Fibroblast of lung (primary cell): ENCODE measurements around the gene MUC3A. TPM values are rescaled to one million over a fixed set of nuclear protein-coding genes. Genes with fewer than 3 reads are reported as not detected.
"Not testable (repeated sequence)": the region's sequence is repeated elsewhere in the genome, so short reads cannot be mapped to it uniquely, and the experiment has no call there.

Experiments
- DNase-seq, 2 donors: peaks; one replicate each; pipeline versions ENCODE4 v3.0.0 to v3.0.0-alpha.2; 2010; ENCODE audit warnings: low read depth in 2 of 2
- H2AFZ ChIP-seq: 2 replicates; pipeline ENCODE4 v1.5.1; 2012; ENCODE audit warnings: low read length, control low read depth, inconsistent platforms
- H3K27ac ChIP-seq: 2 replicates; pipeline ENCODE4 v1.5.1; 2011; ENCODE audit warnings: low read length, control low read depth; ENCODE audit not compliant: insufficient read depth
- H3K27me3 ChIP-seq: 2 replicates; pipeline ENCODE4 v1.5.1; 2011; ENCODE audit warnings: mild to moderate bottlenecking, low read length; ENCODE audit not compliant: control insufficient read depth, insufficient read depth
- H3K36me3 ChIP-seq: 2 replicates; pipeline ENCODE4 v1.5.1; 2011; ENCODE audit warnings: low read length; ENCODE audit not compliant: control insufficient read depth, insufficient read depth
- H3K4me1 ChIP-seq: 2 replicates; pipeline ENCODE4 v1.5.1; 2011; ENCODE audit warnings: low read length; ENCODE audit not compliant: control insufficient read depth, insufficient read depth; ENCODE audit errors: extremely low read depth
- H3K4me2 ChIP-seq: 2 replicates; pipeline ENCODE4 v1.5.1; 2011; ENCODE audit warnings: low read length, control low read depth; ENCODE audit not compliant: insufficient read depth; ENCODE audit errors: extremely low read depth
- H3K4me3 ChIP-seq, 4 experiments: fragments of 200-600 bp in 1 of 4; sonication (generic) in 1 of 4; replicated peaks in 1 of 4; 2 replicates each; pipeline ENCODE4 v1.5.1; 2011 to 2016; ENCODE audit warnings: low read length in 4 of 4, low read depth in 3 of 4, mild to moderate bottlenecking in 3 of 4, control low read depth in 2 of 4, inconsistent platforms in 1 of 4, mixed read lengths in 1 of 4; ENCODE audit not compliant: insufficient read depth in 1 of 4; ENCODE audit errors: control extremely low read depth in 1 of 4
- H3K79me2 ChIP-seq: 2 replicates; pipeline ENCODE4 v1.5.1; 2012; ENCODE audit warnings: mild to moderate bottlenecking, low read length, inconsistent platforms; ENCODE audit not compliant: control insufficient read depth, insufficient read depth
- H3K9ac ChIP-seq: 2 replicates; pipeline ENCODE4 v1.5.1; 2011; ENCODE audit warnings: mild to moderate bottlenecking, low read length, control low read depth; ENCODE audit not compliant: insufficient read depth
- H3K9me3 ChIP-seq: 2 replicates; pipeline ENCODE4 v1.5.1; 2012; ENCODE audit warnings: low read depth, low read length; ENCODE audit not compliant: control insufficient read depth, insufficient read depth
- H4K20me1 ChIP-seq: 2 replicates; pipeline ENCODE4 v1.5.1; 2011; ENCODE audit warnings: low read length; ENCODE audit not compliant: control insufficient read depth, insufficient read depth; ENCODE audit errors: extremely low read depth
- CTCF ChIP-seq, 2 donors: IDR thresholded peaks in 1 of 2; conservative IDR thresholded peaks in 1 of 2; 1 replicate in 1 of 2; 2 replicates in 1 of 2; pipeline ENCODE4 v1.5.1; 2011 to 2012; ENCODE audit warnings: low read length in 2 of 2, control low read depth in 1 of 2, inconsistent platforms in 1 of 2, low read depth in 1 of 2, mild to moderate bottlenecking in 1 of 2
- EZH2 ChIP-seq: IDR thresholded peaks from 2 replicates; pipeline ENCODE4 v1.5.1; 2012; ENCODE audit warnings: low read length, control low read depth, mild to moderate bottlenecking; ENCODE audit errors: missing control alignments
- polyA plus RNA-seq, 2 donors: library from polyadenylated mRNA; depleted of rRNA in 1 of 2; stranded (reverse) in 1 of 2; unstranded in 1 of 2; fragments of >200 nt; gene quantifications; 2 replicates each; pipeline ENCODE4 v1.2.1, GENCODE V29; 2011 to 2012; ENCODE audit warnings: missing spikeins in 1 of 2
- total RNA-seq: library from RNA; depleted of rRNA; stranded (reverse); fragments of >200 nt; gene quantifications from 2 replicates; pipeline ENCODE4 v1.2.1, GENCODE V29; 2014

The MUC3A gene
- total and polyA plus RNA-seq, 2 donors (not counting 1 experiment from before 2014, with no cell fraction given): not detected

- not testable (repeated sequence) for H3K9me3 ChIP-seq, H3K27me3 ChIP-seq, H3K4me1 ChIP-seq, H3K9ac ChIP-seq, H3K4me2 ChIP-seq, H3K4me3 ChIP-seq, H3K79me2 ChIP-seq, DNase-seq, H2AFZ ChIP-seq, H4K20me1 ChIP-seq, H3K36me3 ChIP-seq, H3K27ac ChIP-seq
These were observed 13.2 kb upstream of the MUC3A start for GRCh38 chr7:100936167-100936566.

- Histone ChIP-seq H2AFZ (no peak overlapping the region), H3K27ac (no peak overlapping the region), H3K36me3 (no peaks in the 10 kb centered on the region), H3K4me3 (no peak overlapping the region), H3K27me3 (no peaks in the 10 kb centered on the region), H3K4me2 (peak overlapping the region; percentile 25), H4K20me1 (no peaks in the 10 kb centered on the region), H3K79me2 (no peaks in the 10 kb centered on the region), H3K9me3 (no peaks in the 10 kb centered on the region), H3K4me1 (peaks cover 2% of the 10 kb centered on the region), H3K9ac (no peak overlapping the region)
- TF ChIP-seq CTCF (conservative IDR thresholded peaks at IDR 0.05 in 1 of 2, IDR thresholded peaks at IDR 0.05 in 1 of 2; ENCODE audit: low read depth in 1 of 2, low read length in 2 of 2): no peak
- TF ChIP-seq EZH2: no peak
- DNase-seq: peak in 1 of 2 donors; percentile 44
These were observed 7.1 kb upstream of the MUC3A start for GRCh38 chr7:100942045-100942774.

GRCh38 chr7:100943693-100944092 is 5.6 kb upstream of the MUC3A start:
- no peak overlapping the region for H3K27ac ChIP-seq
- H3K4me1 ChIP-seq: peaks cover 2% of the 10 kb centered on the region
- no peak overlapping the region for H3K4me3 ChIP-seq
- TF ChIP-seq EZH2 (no peak), CTCF (conservative IDR thresholded peaks at IDR 0.05 in 1 of 2, IDR thresholded peaks at IDR 0.05 in 1 of 2; ENCODE audit: low read depth in 1 of 2, low read length in 2 of 2) (no peak)
- H3K27me3 ChIP-seq: no peaks in the 10 kb centered on the region
- H4K20me1 ChIP-seq: no peaks in the 10 kb centered on the region
- H3K9ac ChIP-seq: no peak overlapping the region
- no peaks in the 10 kb centered on the region for H3K9me3 ChIP-seq
- no peaks in the 10 kb centered on the region for H3K79me2 ChIP-seq
- no peak for DNase-seq
- H3K4me2 ChIP-seq: no peak overlapping the region
- no peak overlapping the region for H2AFZ ChIP-seq
- H3K36me3 ChIP-seq: no peaks in the 10 kb centered on the region
